ENCODE results near the gene GGPS1. TPM values are rescaled to one million over a fixed set of nuclear protein-coding genes. Genes with fewer than 3 reads are reported as not detected.

Gene GGPS1
- total and polyA plus RNA-seq, 2 of the 8 experiments (the other 6 are each of a cell fraction or from before 2014, with no cell fraction given): 20.9 to 43.6 TPM

- no peak for TF ChIP-seq NANOG (IDR thresholded peaks at IDR 0.05; ENCODE audit: insufficient read depth, low read depth, low read length, poor library complexity, severe bottlenecking)
- TF ChIP-seq ATF3 (IDR thresholded peaks at IDR 0.05; ENCODE audit: insufficient read depth, low read depth, low read length): no peak
- TF ChIP-seq BCL11A (IDR thresholded peaks at IDR 0.05; ENCODE audit: low read depth in 2 of 2, low read length in 2 of 2): no peak
- no peak for TF ChIP-seq SRF (IDR thresholded peaks at IDR 0.05; ENCODE audit: low read depth, low read length)
- TF ChIP-seq ZNF274 (IDR thresholded peaks at IDR 0.05; ENCODE audit: borderline replicate concordance, extremely low read depth, low read length): no peak
- TF ChIP-seq EP300 (IDR thresholded peaks at IDR 0.05; ENCODE audit: borderline replicate concordance in 1 of 2, low read depth in 2 of 2, low read length in 2 of 2): no peak
- no peak for TF ChIP-seq BACH1 (IDR thresholded peaks at IDR 0.05; ENCODE audit: low read length)
These were observed 8.5 kb downstream of the GGPS1 start (continued) for GRCh38 chr1:235336903-235337302.

All from H1 (cell line).